ENCODE data around the gene SNTG2. TPM values are rescaled to one million over a fixed set of nuclear protein-coding genes. Genes with fewer than 3 reads are reported as not detected.

The SNTG2 gene
- total RNA-seq, 4 donors from 2014 or later = 4.2 to 14.2 (median 9.2) TPM

DNA sequence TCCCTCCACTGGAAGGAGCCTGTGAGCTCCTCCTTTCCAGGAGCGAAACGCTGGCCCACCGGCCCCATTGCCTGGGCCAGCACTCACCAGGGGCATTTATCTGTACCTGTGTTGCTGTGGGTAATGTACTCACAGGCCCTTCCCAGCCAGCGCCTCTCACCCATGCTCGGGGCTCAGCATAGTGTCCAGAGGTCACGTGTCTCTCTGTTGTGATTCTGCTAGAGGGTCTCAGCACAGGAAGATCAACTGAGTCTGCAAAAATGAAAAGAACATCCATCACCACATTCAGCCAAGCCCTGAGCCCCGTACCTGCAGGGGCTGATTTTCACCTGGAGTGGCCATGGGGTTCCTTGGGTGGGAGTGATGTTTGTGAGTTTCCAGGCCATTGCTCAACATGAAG is 359.6 kb downstream of the SNTG2 start:
- WGBS, 2 donors = 93 to 95% methylated on average over 7 of the region's 7 CpGs
- H3K27me3 ChIP-seq = no peaks in the 10 kb centered on the region
- H3K9me3 ChIP-seq = no peaks in the 10 kb centered on the region
- TF ChIP-seq POLR2A (IDR thresholded peaks at IDR 0.05) = no peak
- TF ChIP-seq, protein P1, sequence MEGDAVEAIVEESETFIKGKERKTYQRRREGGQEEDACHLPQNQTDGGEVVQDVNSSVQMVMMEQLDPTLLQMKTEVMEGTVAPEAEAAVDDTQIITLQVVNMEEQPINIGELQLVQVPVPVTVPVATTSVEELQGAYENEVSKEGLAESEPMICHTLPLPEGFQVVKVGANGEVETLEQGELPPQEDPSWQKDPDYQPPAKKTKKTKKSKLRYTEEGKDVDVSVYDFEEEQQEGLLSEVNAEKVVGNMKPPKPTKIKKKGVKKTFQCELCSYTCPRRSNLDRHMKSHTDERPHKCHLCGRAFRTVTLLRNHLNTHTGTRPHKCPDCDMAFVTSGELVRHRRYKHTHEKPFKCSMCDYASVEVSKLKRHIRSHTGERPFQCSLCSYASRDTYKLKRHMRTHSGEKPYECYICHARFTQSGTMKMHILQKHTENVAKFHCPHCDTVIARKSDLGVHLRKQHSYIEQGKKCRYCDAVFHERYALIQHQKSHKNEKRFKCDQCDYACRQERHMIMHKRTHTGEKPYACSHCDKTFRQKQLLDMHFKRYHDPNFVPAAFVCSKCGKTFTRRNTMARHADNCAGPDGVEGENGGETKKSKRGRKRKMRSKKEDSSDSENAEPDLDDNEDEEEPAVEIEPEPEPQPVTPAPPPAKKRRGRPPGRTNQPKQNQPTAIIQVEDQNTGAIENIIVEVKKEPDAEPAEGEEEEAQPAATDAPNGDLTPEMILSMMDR (IDR thresholded peaks at IDR 0.05) = no peak
- no peak overlapping the region for H3K4me3 ChIP-seq (replicated peaks in 1 of 3)
- H3K27ac ChIP-seq = no peak overlapping the region
- no peak for DNase-seq
- intact Hi-C loops (cut with DNase I) = no loop called here
- no peaks in the 10 kb centered on the region for H3K4me1 ChIP-seq
- H3K36me3 ChIP-seq = no peaks in the 10 kb centered on the region

GRCh38 chr2:1310866-1311265 is 360.2 kb downstream of the SNTG2 start:
- WGBS, 2 donors = 94 to 95% methylated on average over 10 of the region's 10 CpGs
- Histone ChIP-seq H3K4me1 (no peaks in the 10 kb centered on the region), H3K27ac (no peak overlapping the region), H3K27me3 (no peaks in the 10 kb centered on the region), H3K9me3 (no peaks in the 10 kb centered on the region), H3K36me3 (no peaks in the 10 kb centered on the region), H3K4me3 (replicated peaks in 1 of 3) (no peak overlapping the region)
- no peak for DNase-seq
- TF ChIP-seq, protein P1 (IDR thresholded peaks at IDR 0.05) = no peak
- no peak for TF ChIP-seq POLR2A (IDR thresholded peaks at IDR 0.05)
- intact Hi-C loops (cut with DNase I) = no loop called here

DNA sequence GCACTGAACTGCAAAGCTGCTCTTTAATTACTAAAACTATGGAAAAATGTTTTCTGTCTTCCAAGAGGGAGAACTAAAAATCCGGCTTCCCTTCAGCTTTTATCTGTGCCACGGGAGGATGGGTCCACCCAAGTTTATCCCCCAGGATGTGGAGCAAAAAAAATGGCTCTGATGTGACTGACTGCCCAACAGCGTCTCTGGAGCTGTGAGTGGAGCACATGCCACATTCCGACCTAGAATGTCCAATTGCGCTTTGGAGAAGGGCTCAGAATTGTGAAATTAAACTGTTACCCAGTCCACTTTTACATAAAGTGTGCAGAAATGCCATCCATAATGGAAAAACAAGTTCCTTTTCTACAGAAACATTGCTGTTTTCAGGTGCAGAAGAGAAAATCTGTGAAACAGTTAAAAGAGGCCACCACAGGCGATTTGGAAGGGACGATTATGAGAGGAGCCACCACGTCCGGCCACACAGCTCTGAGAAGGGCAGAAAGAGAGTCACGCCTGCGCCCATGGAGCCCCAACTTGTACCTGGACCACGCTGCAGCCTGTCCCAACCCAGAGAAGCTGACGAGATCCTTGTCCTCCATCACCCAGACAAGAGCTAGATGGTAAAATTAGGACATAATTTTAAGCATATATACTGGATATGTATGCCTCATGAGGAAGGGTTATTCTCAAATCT is 362.7 kb downstream of the SNTG2 start:
- intact Hi-C loops (cut with DNase I) = no loop called here
- no peak for DNase-seq

DNA sequence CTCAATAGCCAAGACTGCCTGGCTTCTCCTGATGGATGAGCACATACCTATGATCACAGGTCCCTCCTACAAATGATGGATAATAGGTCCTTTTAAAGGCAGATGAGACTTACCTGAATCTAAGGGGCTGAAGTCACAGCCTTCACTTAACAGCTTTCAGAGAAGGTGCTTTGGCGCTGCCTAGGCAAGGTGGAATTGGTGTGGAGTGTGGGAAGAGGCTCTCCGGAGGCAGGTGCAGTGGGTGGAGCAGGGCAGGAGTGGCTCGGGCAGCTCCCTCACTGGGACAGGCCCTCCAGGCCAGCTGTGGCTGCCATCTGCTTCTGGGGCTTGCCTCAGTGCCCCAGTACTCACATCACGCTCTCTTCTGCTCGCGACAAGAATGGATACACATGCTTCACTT is 363.6 kb downstream of the SNTG2 start:
- WGBS, 2 donors = 89 to 92% methylated on average over 6 of the region's 6 CpGs
- intact Hi-C loops (cut with DNase I) = no loop called here
- no peak for TF ChIP-seq POLR2A (IDR thresholded peaks at IDR 0.05)
- TF ChIP-seq, protein P1 (IDR thresholded peaks at IDR 0.05) = no peak
- no peaks in the 10 kb centered on the region for H3K36me3 ChIP-seq
- no peaks in the 10 kb centered on the region for H3K27me3 ChIP-seq
- DNase-seq = no peak
- H3K27ac ChIP-seq = no peak overlapping the region
- no peaks in the 10 kb centered on the region for H3K9me3 ChIP-seq
- H3K4me1 ChIP-seq = no peaks in the 10 kb centered on the region
- H3K4me3 ChIP-seq (replicated peaks in 1 of 3) = no peak overlapping the region

More for the DNA sequence above, 362.7 kb downstream of the SNTG2 start:
- H3K36me3 ChIP-seq = no peaks in the 10 kb centered on the region
- 89 to 93% methylated on average over 13 of the region's 13 CpGs for WGBS, 2 donors
- H3K9me3 ChIP-seq = no peaks in the 10 kb centered on the region
- H3K27me3 ChIP-seq = no peaks in the 10 kb centered on the region
- no peak overlapping the region for H3K27ac ChIP-seq
- TF ChIP-seq POLR2A (IDR thresholded peaks at IDR 0.05) = no peak
- TF ChIP-seq, protein P1 (IDR thresholded peaks at IDR 0.05) = no peak
- H3K4me3 ChIP-seq (replicated peaks in 1 of 3) = no peak overlapping the region
- H3K4me1 ChIP-seq = no peaks in the 10 kb centered on the region

- no peak overlapping the region for H3K27ac ChIP-seq
These were observed 367.8 kb downstream of the SNTG2 start for GRCh38 chr2:1318366-1319009.

More at GRCh38 chr2:1318366-1319009, 367.8 kb downstream of the SNTG2 start:
- no peak for DNase-seq
- Histone ChIP-seq H3K27me3 (no peaks in the 10 kb centered on the region), H3K4me1 (no peaks in the 10 kb centered on the region), H3K9me3 (no peaks in the 10 kb centered on the region), H3K36me3 (no peaks in the 10 kb centered on the region), H3K4me3 (replicated peaks in 1 of 3) (no peak overlapping the region)
- TF ChIP-seq, protein P1 (IDR thresholded peaks at IDR 0.05) = no peak
- TF ChIP-seq POLR2A (IDR thresholded peaks at IDR 0.05) = no peak
- 69 to 79% methylated on average over 19 of the region's 19 CpGs for WGBS, 2 donors
- intact Hi-C loops (cut with DNase I) = no loop called here
